Measurements from ENCODE around the gene ZMYM2. TPM values are rescaled to one million over a fixed set of nuclear protein-coding genes. Genes with fewer than 3 reads are reported as not detected.
A peak's percentile ranks its signal among the peaks of the same experiment; 100 is the strongest.

ZMYM2 gene
- polyA plus RNA-seq, 1 experiment = 11.6 TPM

GRCh38 chr13:20114066-20114610 lies 155.6 kb downstream of the ZMYM2 start:
- CTCF ChIA-PET = no interaction called here
- H3K27me3 ChIP-seq (ENCODE audit: control insufficient read depth, insufficient read depth, low read length) = no peaks in the 10 kb centered on the region
- DNase-seq (ENCODE audit: low read depth) = no peak
- POLR2A ChIA-PET = no interaction called here
- TF ChIP-seq CTCF (IDR thresholded peaks at IDR 0.05; ENCODE audit: insufficient read depth, low read depth, low read length) = no peak
- H3K36me3 ChIP-seq (ENCODE audit: control insufficient read depth, insufficient read depth, low read length) = no peaks in the 10 kb centered on the region
- H3K4me3 ChIP-seq (ENCODE audit: low read depth, low read length) = no peak overlapping the region

- Histone ChIP-seq H3K36me3 (ENCODE audit: control insufficient read depth, insufficient read depth, low read length) (no peaks in the 10 kb centered on the region), H3K4me3 (ENCODE audit: low read depth, low read length) (no peak overlapping the region), H3K27me3 (ENCODE audit: control insufficient read depth, insufficient read depth, low read length) (no peaks in the 10 kb centered on the region)
- CTCF ChIA-PET = no interaction called here
- POLR2A ChIA-PET = no interaction called here
- no peak for TF ChIP-seq CTCF (IDR thresholded peaks at IDR 0.05; ENCODE audit: insufficient read depth, low read depth, low read length)
- DNase-seq (ENCODE audit: low read depth) = no peak
Observed at GRCh38 chr13:20116213-20116612, 157.7 kb downstream of the ZMYM2 start.

- H3K4me3 ChIP-seq (ENCODE audit: low read depth, low read length) = peak overlapping the region; percentile 60
- no peaks in the 10 kb centered on the region for H3K27me3 ChIP-seq (ENCODE audit: control insufficient read depth, insufficient read depth, low read length)
- CTCF ChIA-PET = interaction anchor here (1.0 to 2.5 kb wide), 4 partner anchors 9 to 30 kb away, joined by 3 to 16 read pairs (median 3); no protein-coding TSS in a partner anchor
- no peak for DNase-seq (ENCODE audit: low read depth)
- TF ChIP-seq CTCF (IDR thresholded peaks at IDR 0.05; ENCODE audit: insufficient read depth, low read depth, low read length) = no peak
- POLR2A ChIA-PET = interaction anchor here (0.6 kb wide), 3 partner anchors 12 to 243 kb away, joined by 4 to 12 read pairs (median 8); no protein-coding TSS in a partner anchor
- H3K36me3 ChIP-seq (ENCODE audit: control insufficient read depth, insufficient read depth, low read length) = no peaks in the 10 kb centered on the region
Observed at GRCh38 chr13:20118268-20119140, 160.0 kb downstream of the ZMYM2 start.

- POLR2A ChIA-PET = no interaction called here
Observed at GRCh38 chr13:20119960-20120359, 161.4 kb downstream of the ZMYM2 start.

More at GRCh38 chr13:20119960-20120359, 161.4 kb downstream of the ZMYM2 start:
- no peaks in the 10 kb centered on the region for H3K27me3 ChIP-seq (ENCODE audit: control insufficient read depth, insufficient read depth, low read length)
- no peak overlapping the region for H3K4me3 ChIP-seq (ENCODE audit: low read depth, low read length)
- CTCF ChIA-PET = interaction anchor here (1.5 kb wide), 1 partner anchor 14 kb away, joined by 3 read pairs; no protein-coding TSS in a partner anchor
- DNase-seq (ENCODE audit: low read depth) = no peak
- no peaks in the 10 kb centered on the region for H3K36me3 ChIP-seq (ENCODE audit: control insufficient read depth, insufficient read depth, low read length)
- no peak for TF ChIP-seq CTCF (IDR thresholded peaks at IDR 0.05; ENCODE audit: insufficient read depth, low read depth, low read length)
